ENCODE results near the gene FOCAD.

Gene FOCAD

GRCh38 chr9:21030389-21031035 is 346.5 kb downstream of the FOCAD start:
- no peak for DNase-seq

DNA sequence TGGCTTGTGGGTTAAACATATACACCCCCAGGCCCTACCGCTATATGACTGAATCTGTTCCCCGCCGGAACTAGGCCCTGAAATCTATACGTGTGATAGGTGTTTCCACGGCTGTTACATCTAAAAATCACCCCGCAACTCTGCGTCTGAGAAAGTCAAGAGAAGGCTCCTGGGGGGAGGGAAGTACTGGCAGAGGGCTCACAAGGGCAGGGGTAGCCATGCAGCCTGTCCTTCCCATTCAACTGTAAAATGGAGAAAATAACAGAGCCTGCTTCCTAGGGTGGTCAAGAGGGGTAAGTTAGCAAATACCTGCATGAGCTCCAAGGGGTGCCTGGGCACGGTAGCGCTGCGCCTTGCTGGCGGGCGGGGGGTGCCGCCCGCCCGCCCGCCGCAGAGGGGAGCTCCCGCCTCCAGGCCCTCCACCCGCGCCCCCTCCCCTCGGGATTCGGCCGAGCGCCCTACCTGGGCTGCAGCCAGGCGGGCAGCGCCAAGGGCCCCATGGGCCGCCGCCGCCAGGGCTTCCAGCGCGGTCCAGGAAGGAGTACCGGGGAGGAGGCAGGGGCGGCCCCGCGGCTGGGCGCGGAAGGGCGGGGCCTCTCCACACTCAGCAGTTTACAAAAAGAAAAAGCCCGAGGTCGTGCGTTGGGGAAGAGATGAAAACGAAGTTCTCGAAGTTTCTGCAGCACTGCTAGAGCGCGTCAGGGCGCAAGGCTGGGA is 347.2 kb downstream of the FOCAD start, which contains the start of gene HACD4:
TSS of gene HACD4 (minus strand) at position 550 of the 717 bp plus-strand sequence. CDS start at position 500, 50 bp downstream.
- no peak for DNase-seq

GRCh38 chr9:21031808-21032183 is 347.7 kb downstream of the FOCAD start:
- no peak for DNase-seq

GRCh38 chr9:21037278-21037677 is 353.2 kb downstream of the FOCAD start:
- DNase-seq: no peak

DNA sequence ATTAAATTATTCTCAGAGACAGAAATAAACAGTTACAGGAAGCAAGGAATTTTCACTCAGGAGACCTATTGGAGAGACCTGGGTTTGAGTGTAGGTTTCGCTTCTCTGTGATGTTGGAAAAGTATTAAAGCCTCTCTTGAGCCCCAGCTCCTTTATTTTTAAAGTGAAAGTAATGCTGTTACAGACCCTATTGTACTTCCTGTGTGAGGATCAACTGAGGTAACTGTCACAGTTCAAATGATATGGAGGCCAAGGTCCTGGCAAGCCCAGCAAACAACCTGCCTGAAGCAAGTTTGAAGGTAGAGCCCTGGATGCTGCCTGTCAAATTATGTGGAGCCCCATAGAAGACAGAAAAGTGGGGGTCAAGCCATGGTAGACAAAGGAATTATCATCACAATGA is 355.2 kb downstream of the FOCAD start:
- DNase-seq: no peak

DNA sequence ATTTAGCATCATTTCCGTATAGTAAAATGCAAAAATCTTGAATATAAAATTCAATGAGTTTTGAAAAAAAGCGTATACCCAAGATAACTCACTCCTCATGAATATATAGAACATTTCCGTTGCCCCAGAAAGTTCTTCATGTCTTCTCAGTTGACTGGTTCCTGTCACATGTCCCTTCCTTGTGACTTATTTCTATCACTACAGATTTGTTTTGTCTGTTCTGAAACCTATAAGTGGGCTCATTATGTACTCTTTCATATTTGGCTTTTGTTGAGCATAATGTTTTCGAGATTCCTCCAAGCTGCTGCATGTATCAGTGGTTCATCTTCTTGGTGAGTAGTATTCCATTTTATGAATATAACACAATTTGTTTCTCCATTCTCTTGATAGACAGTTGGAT is 358.4 kb downstream of the FOCAD start:
- no peak for DNase-seq

DNA sequence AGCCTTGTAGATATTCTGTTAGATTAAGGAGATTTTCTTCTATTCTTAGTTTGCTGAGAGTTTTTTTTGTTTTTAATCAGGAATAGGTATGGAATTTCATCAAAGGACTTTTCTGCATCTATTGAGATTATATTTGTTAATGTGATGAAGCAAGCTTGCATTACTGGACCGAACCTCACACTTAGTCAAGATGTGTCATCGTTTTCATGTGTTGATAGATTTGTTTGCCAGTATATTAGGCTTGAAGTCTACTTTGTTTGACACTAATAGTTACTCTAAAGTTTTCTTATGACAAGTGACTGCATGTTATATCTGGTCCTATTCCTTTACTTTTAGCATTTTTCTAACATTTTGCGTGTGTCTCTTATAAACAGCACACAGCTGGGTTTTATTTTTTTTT is 359.8 kb downstream of the FOCAD start:
- DNase-seq: no peak

All from NCI-H446 treated with DMSO at 0.1 percent for 48 hours (cell line).